ENCODE data around the gene ARHGEF1. TPM values are rescaled to one million over a fixed set of nuclear protein-coding genes. Genes with fewer than 3 reads are reported as not detected.

Gene ARHGEF1
- polyA plus RNA-seq, 1 donor (not counting 4 experiments of a cell fraction or from before 2014, with no cell fraction given), result 30.5 TPM

DNA sequence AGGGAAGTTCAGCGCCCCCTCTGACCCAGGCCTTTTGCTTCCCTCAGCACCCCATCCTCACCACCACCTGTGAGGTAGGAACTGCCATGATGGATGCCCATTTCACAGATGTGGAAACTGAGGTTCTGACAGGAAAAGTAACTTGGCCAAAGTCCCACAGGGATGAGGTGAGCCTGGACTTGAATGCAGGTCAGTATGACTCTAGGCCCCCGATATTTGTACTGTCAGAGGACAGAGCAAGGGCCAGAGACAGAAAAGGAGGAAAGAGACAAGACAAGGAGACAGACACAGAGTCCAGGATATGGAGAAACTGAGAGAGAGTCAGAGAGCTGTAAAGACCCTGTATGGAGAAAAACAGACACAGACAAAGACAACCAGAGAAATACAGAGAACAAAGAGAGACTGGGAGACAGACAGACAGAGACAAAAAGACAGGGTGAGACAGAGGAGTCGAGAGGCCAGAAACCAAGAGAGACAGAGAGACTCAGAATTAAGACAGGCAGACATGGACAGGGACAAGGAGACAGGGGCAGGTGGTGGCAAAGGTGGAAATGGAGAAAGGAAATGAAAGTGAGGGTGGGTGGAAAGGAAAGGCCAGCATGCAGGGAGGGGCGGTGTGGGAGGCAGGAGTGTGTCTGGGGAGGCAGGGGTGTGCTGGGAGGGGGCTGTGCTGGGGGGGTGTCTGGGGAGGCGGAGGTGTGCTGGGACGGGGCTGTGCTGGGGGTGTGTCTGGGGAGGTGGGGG, 40.2 kb downstream of the ARHGEF1 start:
- no peaks in the 10 kb centered on the region for H3K36me3 ChIP-seq (ENCODE audit: control insufficient read depth in 2 of 2, extremely low read depth in 1 of 2, insufficient read depth in 2 of 2, low read length in 2 of 2)
- no peaks in the 10 kb centered on the region for H3K4me1 ChIP-seq (ENCODE audit: control insufficient read depth, extremely low read depth, insufficient read depth, low read length)
- TF ChIP-seq, protein P1, sequence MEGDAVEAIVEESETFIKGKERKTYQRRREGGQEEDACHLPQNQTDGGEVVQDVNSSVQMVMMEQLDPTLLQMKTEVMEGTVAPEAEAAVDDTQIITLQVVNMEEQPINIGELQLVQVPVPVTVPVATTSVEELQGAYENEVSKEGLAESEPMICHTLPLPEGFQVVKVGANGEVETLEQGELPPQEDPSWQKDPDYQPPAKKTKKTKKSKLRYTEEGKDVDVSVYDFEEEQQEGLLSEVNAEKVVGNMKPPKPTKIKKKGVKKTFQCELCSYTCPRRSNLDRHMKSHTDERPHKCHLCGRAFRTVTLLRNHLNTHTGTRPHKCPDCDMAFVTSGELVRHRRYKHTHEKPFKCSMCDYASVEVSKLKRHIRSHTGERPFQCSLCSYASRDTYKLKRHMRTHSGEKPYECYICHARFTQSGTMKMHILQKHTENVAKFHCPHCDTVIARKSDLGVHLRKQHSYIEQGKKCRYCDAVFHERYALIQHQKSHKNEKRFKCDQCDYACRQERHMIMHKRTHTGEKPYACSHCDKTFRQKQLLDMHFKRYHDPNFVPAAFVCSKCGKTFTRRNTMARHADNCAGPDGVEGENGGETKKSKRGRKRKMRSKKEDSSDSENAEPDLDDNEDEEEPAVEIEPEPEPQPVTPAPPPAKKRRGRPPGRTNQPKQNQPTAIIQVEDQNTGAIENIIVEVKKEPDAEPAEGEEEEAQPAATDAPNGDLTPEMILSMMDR (optimal IDR thresholded peaks at IDR 0.05 in 1 of 3, IDR thresholded peaks at IDR 0.05 in 1 of 3, conservative IDR thresholded peaks at IDR 0.05 in 1 of 3; ENCODE audit: extremely low read depth in 1 of 3, insufficient read depth in 2 of 3, low read length in 3 of 3), result no peak
- TF ChIP-seq EZH2 (IDR thresholded peaks at IDR 0.05; ENCODE audit: low read length), result peak; percentile 25
- FAIRE-seq (no peak), DNase-seq (ENCODE audit: low read depth, low spot score) (no peak)
- no peak overlapping the region for H3K27ac ChIP-seq (ENCODE audit: control insufficient read depth, insufficient read depth, low read length)
- peaks cover 78% of the 10 kb centered on the region for H3K27me3 ChIP-seq (ENCODE audit: control insufficient read depth, extremely low read depth, insufficient read depth, low read length)
- no peak overlapping the region for H3K9ac ChIP-seq (ENCODE audit: control insufficient read depth, extremely low read depth, insufficient read depth, low read length)
- peaks cover 8% of the 10 kb centered on the region for H3K9me3 ChIP-seq (ENCODE audit: control insufficient read depth, low read depth, low read length)
- H3K9me1 ChIP-seq (ENCODE audit: control insufficient read depth, extremely low read depth, insufficient read depth, low read length), result no peaks in the 10 kb centered on the region
- H3K4me3 ChIP-seq (ENCODE audit: control insufficient read depth in 2 of 3, extremely low read depth in 1 of 3, insufficient read depth in 2 of 3, low read depth in 1 of 3, low read length in 3 of 3), result no peak overlapping the region
- peaks cover 6% of the 10 kb centered on the region for H4K20me1 ChIP-seq (ENCODE audit: control insufficient read depth, extremely low read depth, insufficient read depth, low read length)
- no peak overlapping the region for H2AFZ ChIP-seq (ENCODE audit: control insufficient read depth, low read length)
- no peaks in the 10 kb centered on the region for H3K79me2 ChIP-seq (ENCODE audit: control insufficient read depth, insufficient read depth, low read length)
- dilution Hi-C loops (cut with MboI; ENCODE audit: extremely low pct_ligation_motif_present, low sequenced_read_pairs), result no loop called here
- H3K4me2 ChIP-seq (ENCODE audit: control insufficient read depth, extremely low read depth, insufficient read depth, low read depth, low read length), result no peak overlapping the region

GRCh38 chr19:41924151-41925145, 41.5 kb downstream of the ARHGEF1 start:
- H3K9ac ChIP-seq (ENCODE audit: control insufficient read depth, extremely low read depth, insufficient read depth, low read length), result no peak overlapping the region
- H3K9me3 ChIP-seq (ENCODE audit: control insufficient read depth, low read depth, low read length), result peaks cover 8% of the 10 kb centered on the region
- H3K79me2 ChIP-seq (ENCODE audit: control insufficient read depth, insufficient read depth, low read length), result no peaks in the 10 kb centered on the region
- no peak overlapping the region for H3K4me2 ChIP-seq (ENCODE audit: control insufficient read depth, extremely low read depth, insufficient read depth, low read depth, low read length)
- H4K20me1 ChIP-seq (ENCODE audit: control insufficient read depth, extremely low read depth, insufficient read depth, low read length), result peaks cover 6% of the 10 kb centered on the region
- dilution Hi-C loops (cut with MboI; ENCODE audit: extremely low pct_ligation_motif_present, low sequenced_read_pairs), result no loop called here
- no peaks in the 10 kb centered on the region for H3K9me1 ChIP-seq (ENCODE audit: control insufficient read depth, extremely low read depth, insufficient read depth, low read length)
- no peaks in the 10 kb centered on the region for H3K36me3 ChIP-seq (ENCODE audit: control insufficient read depth in 2 of 2, extremely low read depth in 1 of 2, insufficient read depth in 2 of 2, low read length in 2 of 2)
- H3K27me3 ChIP-seq (ENCODE audit: control insufficient read depth, extremely low read depth, insufficient read depth, low read length), result peaks cover 86% of the 10 kb centered on the region
- FAIRE-seq (no peak), DNase-seq (ENCODE audit: low read depth, low spot score) (no peak)
- peaks cover 6% of the 10 kb centered on the region for H3K4me1 ChIP-seq (ENCODE audit: control insufficient read depth, extremely low read depth, insufficient read depth, low read length)
- no peak overlapping the region for H3K4me3 ChIP-seq (ENCODE audit: control insufficient read depth in 2 of 3, extremely low read depth in 1 of 3, insufficient read depth in 2 of 3, low read depth in 1 of 3, low read length in 3 of 3)
- no peak overlapping the region for H2AFZ ChIP-seq (ENCODE audit: control insufficient read depth, low read length)
- H3K27ac ChIP-seq (ENCODE audit: control insufficient read depth, insufficient read depth, low read length), result no peak overlapping the region
- TF ChIP-seq, protein P1 (optimal IDR thresholded peaks at IDR 0.05 in 1 of 3, IDR thresholded peaks at IDR 0.05 in 1 of 3, conservative IDR thresholded peaks at IDR 0.05 in 1 of 3; ENCODE audit: extremely low read depth in 1 of 3, insufficient read depth in 2 of 3, low read length in 3 of 3), result no peak
- TF ChIP-seq EZH2 (IDR thresholded peaks at IDR 0.05; ENCODE audit: low read length), result no peak
